ENCODE measurements around the gene FBXO7.

The FBXO7 gene

DNA sequence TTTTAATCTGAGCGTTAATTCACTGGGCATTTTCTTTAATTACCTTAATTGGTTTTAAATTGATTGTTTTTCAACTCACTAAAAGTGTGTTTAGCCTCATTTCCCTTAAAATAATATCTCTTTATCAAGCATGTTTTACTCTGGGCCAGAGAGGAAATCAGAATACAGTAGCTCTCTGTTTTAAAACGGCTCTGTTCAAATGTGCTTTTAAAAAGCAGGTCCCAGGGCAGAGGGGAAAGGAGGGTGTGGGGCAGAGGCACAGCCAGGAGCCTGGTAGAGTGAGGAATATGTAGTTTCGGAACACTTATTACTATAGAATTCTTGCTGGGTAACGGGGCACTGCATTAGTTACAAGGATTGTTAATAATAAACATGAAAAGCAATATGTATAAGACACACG is 47.6 kb downstream of the FBXO7 start:
- Histone ChIP-seq H3K27ac (no peak overlapping the region), H3K4me3 (no peak overlapping the region), H3K4me1 (no peaks in the 10 kb centered on the region), H3K27me3 (no peaks in the 10 kb centered on the region), H3K9me3 (no peaks in the 10 kb centered on the region), H3K36me3 (peaks cover 0 to 6% (median 0%) of the 10 kb centered on the region in 3 donors)
- DNase-seq: no peak
- intact Hi-C loops (cut with DNase I; ENCODE audit: low total_unique reads): no loop called here
- TF ChIP-seq, protein P1, sequence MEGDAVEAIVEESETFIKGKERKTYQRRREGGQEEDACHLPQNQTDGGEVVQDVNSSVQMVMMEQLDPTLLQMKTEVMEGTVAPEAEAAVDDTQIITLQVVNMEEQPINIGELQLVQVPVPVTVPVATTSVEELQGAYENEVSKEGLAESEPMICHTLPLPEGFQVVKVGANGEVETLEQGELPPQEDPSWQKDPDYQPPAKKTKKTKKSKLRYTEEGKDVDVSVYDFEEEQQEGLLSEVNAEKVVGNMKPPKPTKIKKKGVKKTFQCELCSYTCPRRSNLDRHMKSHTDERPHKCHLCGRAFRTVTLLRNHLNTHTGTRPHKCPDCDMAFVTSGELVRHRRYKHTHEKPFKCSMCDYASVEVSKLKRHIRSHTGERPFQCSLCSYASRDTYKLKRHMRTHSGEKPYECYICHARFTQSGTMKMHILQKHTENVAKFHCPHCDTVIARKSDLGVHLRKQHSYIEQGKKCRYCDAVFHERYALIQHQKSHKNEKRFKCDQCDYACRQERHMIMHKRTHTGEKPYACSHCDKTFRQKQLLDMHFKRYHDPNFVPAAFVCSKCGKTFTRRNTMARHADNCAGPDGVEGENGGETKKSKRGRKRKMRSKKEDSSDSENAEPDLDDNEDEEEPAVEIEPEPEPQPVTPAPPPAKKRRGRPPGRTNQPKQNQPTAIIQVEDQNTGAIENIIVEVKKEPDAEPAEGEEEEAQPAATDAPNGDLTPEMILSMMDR (IDR thresholded peaks at IDR 0.05): no peak

DNA sequence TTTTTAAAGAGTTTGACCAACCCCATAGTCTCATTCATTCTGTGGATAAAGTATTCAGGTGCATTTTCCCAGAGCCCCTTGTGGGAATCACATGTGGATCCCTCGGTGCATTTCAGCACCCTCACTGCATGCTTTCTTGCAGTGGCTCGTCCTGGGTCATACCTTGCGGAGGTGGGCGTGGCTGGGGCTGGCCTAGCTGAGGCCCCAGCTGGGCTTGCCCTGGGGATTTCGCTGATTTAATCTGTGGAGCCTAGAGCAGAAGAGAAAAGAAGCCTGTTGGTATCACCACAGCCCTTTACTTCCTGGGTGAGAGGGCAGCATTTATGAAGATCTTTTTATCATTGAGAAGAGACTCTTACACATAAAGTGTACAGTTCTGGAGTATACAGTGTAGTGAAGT is 53.1 kb downstream of the FBXO7 start:
- TF ChIP-seq, protein P1 (IDR thresholded peaks at IDR 0.05): no peak

DNA sequence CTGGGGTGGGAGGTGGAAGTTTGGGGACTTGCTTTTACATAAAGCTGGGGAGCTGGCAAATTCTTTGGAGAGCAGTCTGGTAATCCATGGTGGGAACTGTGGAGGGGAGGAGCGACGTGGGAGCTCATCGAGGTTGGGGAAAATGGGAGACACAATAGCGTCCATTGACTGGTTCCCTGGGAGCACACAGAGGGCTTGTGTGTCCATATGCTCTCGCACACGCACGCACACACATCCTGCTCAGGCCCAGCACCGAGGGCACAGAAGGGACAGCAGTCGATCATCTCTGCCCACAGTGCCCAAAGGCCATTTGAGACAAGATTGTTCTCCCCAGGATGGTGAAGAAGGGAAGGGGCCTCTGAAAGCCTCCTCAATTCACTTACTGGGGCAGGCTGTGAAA is 53.7 kb downstream of the FBXO7 start:
- H3K27me3 ChIP-seq: peaks cover 0 to 10% of the 10 kb centered on the region in 2 donors
- TF ChIP-seq, protein P1 (IDR thresholded peaks at IDR 0.05): no peak
- H3K36me3 ChIP-seq: no peaks in the 10 kb centered on the region
- peaks cover 4 to 31% (median 22%) of the 10 kb centered on the region in 4 donors for H3K4me1 ChIP-seq
- H3K27ac ChIP-seq: no peak overlapping the region
- no peak for DNase-seq
- H3K4me3 ChIP-seq: no peak overlapping the region
- intact Hi-C loops (cut with DNase I; ENCODE audit: low total_unique reads): loop anchor here (1.0 to 5.0 kb wide), 2 partner anchors 268 to 459 kb away; no protein-coding TSS in a partner anchor
- H3K9me3 ChIP-seq: no peaks in the 10 kb centered on the region

More for the DNA sequence above, 53.1 kb downstream of the FBXO7 start:
- Histone ChIP-seq H3K27me3 (peaks cover 0 to 8% of the 10 kb centered on the region in 2 donors), H3K9me3 (no peaks in the 10 kb centered on the region), H3K36me3 (no peaks in the 10 kb centered on the region), H3K27ac (no peak overlapping the region), H3K4me1 (peaks cover 3 to 26% (median 19%) of the 10 kb centered on the region in 4 donors), H3K4me3 (no peak overlapping the region)
- intact Hi-C loops (cut with DNase I; ENCODE audit: low total_unique reads): loop anchor here (1.0 to 5.0 kb wide), 2 partner anchors 269 to 460 kb away; no protein-coding TSS in a partner anchor
- no peak for DNase-seq

DNA sequence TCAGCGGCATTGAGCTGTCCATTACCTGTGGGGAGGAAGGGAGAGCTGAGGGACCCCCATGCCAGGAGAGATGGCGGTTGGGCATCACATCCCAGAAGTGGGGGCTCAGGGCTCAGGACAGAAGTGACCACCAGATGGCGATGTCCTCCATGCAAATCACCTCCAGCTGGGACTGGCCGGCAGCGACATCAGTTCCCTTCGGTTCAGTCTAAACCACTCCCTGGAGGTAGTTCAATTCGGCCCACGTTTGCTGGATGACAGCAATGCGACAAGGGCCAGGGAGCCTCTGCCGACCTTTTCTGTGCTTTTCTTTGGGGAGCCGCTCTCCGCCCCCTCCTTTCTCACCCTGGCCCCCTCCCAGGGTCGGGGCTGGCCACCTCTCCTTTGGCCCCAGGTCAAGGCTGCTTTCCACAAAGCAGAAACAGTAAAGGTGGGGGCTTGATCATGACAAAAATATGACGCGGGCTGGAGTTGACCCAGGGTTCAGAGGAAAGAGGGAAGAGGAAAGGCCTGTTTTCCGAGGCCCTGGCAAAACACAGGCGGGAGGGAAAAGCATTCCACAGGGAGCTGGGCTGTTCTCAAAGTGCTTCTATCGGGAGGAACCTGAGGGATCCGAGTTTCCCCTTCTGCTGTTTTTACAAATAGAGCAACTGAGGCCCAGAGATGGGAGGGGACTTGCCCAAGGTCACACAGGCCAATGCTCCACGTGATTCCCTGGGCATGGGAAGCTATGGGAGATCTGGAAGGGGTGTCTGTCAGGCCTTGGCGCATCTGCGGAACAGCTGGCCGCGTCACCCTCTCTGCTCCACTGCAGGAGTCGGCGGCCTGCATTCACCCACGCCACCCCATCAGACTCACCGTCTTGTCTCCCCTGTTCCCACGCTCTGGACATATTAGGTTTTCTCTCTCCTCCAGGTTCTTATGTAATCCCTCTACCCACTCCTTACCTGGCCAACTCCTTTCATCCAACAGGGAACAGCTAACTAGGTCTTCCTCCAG is 54.7 kb downstream of the FBXO7 start:
- peak; percentile 91 to 92 for DNase-seq
- Histone ChIP-seq H3K27ac (peak overlapping the region; percentile 9 to 38), H3K4me3 (peak overlapping the region in 1 of 2 donors; percentile 3), H3K27me3 (peaks cover 0 to 10% of the 10 kb centered on the region in 2 donors), H3K4me1 (peaks cover 4 to 39% (median 24%) of the 10 kb centered on the region in 4 donors), H3K36me3 (no peaks in the 10 kb centered on the region), H3K9me3 (no peaks in the 10 kb centered on the region)
- intact Hi-C loops (cut with DNase I; ENCODE audit: low total_unique reads): loop anchor here (1.0 to 5.0 kb wide), 2 partner anchors 267 to 458 kb away; no protein-coding TSS in a partner anchor
- TF ChIP-seq, protein P1 (IDR thresholded peaks at IDR 0.05): peak; percentile 84 to 95

DNA sequence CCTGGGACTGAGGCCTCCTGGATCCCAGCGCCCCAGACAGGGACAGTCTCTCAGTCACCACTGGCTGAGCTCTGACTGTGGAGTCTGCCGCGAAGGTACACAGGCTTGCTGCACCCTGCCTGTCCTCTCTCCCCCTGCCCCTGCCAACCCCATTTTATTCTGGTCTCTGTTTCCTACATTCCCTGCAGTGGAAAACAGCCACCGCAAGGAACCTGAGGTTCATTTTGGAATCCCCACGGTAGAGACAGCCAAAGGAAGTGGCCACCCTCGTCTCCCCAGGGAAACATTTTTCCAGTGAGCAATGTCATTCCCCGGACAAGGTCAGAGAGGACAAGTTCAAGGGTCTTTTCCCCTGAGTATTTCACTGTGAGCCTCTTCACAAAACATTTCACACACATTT is 56.6 kb downstream of the FBXO7 start:
- Histone ChIP-seq H3K4me3 (no peak overlapping the region), H3K36me3 (no peaks in the 10 kb centered on the region), H3K4me1 (peaks cover 4 to 39% (median 27%) of the 10 kb centered on the region in 4 donors), H3K9me3 (no peaks in the 10 kb centered on the region), H3K27ac (peak overlapping the region in 1 of 2 donors; percentile 23), H3K27me3 (peaks cover 0 to 10% of the 10 kb centered on the region in 2 donors)
- TF ChIP-seq, protein P1 (IDR thresholded peaks at IDR 0.05): no peak
- no peak for DNase-seq
- intact Hi-C loops (cut with DNase I; ENCODE audit: low total_unique reads): loop anchor here (10.0 kb wide), 1 partner anchor 124 kb away; no protein-coding TSS in a partner anchor

Data from tibial artery (tissue), 4 donors.